SK-N-MC (cell line): ENCODE data around the gene CACNA1C.

Source experiments
- DNase-seq: peaks from one replicate; pipeline ENCODE4 v3.0.0-alpha.2; 2011; ENCODE audit warnings: low read depth, low spot score
- H3K27ac ChIP-seq: fragments of 200-600 bp; sonication (generic); 2 replicates; pipeline ENCODE4 v1.5.1; 2016; ENCODE audit warnings: mixed run types
- H3K36me3 ChIP-seq: fragments of 200-600 bp; sonication (generic); 2 replicates; pipeline ENCODE4 v1.6.1; 2017; ENCODE audit warnings: antibody characterized with exemption, low read length, mixed read lengths; ENCODE audit not compliant: insufficient read depth
- H3K4me3 ChIP-seq: fragments of 200-600 bp; sonication (generic); 2 replicates; pipeline ENCODE4 v1.5.1; 2016
- H3K9ac ChIP-seq: fragments of 200-600 bp; sonication (generic); 2 replicates; pipeline ENCODE4 v1.8.0; 2017; ENCODE audit warnings: mixed run types, mixed read lengths; ENCODE audit not compliant: insufficient read length
- H3K9me3 ChIP-seq: fragments of 200-600 bp; sonication (generic); 2 replicates; pipeline ENCODE4 v1.6.1; 2017; ENCODE audit warnings: low read depth, mild to moderate bottlenecking, antibody characterized with exemption, low read length, moderate library complexity, mixed read lengths
- EZH2 ChIP-seq: fragments of 200-600 bp; sonication (generic); IDR thresholded peaks from one replicate; pipeline ENCODE4 v1.6.1; 2017; ENCODE audit warnings: antibody characterized with exemption
- FOXP2 ChIP-seq: optimal IDR thresholded peaks from 2 replicates; pipeline ENCODE3; 2011; ENCODE audit warnings: mild to moderate bottlenecking, moderate library complexity; ENCODE audit not compliant: insufficient read depth; ENCODE audit errors: extremely low read length, control extremely low read depth
- POLR2AphosphoS5 ChIP-seq: IDR thresholded peaks from 2 replicates; pipeline ENCODE4 v1.6.1; 2012; ENCODE audit warnings: mild to moderate bottlenecking, low read depth, low read length, borderline replicate concordance

The CACNA1C gene

DNA sequence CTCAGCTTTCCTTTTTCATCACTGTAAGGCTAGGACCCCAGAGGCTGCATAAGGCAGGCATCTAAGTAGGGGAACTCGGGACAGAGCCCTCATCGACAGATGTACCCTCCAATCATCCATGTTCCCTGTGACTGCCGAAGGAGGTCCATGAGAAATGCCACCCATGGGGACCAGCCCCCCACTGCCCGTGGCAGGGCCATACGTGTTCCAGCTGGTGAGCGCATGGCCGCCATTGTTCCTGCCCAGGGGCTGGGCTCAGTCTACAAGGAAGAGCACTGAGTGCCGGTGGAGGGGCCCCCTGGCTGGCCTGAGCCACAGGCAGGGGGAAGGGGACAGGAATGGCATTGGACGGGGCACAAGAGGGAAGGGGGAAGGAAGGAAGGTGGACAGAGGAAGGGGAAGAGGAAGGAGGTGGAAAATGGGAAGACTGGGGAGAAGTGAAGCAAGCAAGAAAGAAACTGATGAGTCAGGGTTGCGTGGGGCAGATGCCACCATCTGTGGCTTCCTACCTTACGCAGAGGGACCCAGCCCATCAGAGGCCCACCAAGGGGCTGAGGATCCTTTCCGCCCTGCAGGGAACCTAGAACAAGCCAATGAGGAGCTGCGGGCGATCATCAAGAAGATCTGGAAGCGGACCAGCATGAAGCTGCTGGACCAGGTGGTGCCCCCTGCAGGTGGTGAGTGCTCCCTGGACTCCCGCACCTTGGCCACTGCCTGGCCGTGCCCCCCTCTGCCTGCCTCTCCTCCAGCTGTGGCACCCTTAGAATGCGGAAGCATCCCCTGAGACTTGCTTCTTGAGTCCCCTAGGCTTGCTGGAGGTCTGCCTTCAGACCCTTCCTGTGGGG lies 621.4 kb downstream of the CACNA1C start:
- no peak overlapping the region for H3K27ac ChIP-seq
- no peaks in the 10 kb centered on the region for H3K36me3 ChIP-seq
- TF ChIP-seq FOXP2 (no peak), POLR2AphosphoS5 (no peak), EZH2 (no peak)
- DNase-seq: no peak
- no peaks in the 10 kb centered on the region for H3K9me3 ChIP-seq
- H3K4me3 ChIP-seq: no peak overlapping the region
- H3K9ac ChIP-seq: no peak overlapping the region

DNA sequence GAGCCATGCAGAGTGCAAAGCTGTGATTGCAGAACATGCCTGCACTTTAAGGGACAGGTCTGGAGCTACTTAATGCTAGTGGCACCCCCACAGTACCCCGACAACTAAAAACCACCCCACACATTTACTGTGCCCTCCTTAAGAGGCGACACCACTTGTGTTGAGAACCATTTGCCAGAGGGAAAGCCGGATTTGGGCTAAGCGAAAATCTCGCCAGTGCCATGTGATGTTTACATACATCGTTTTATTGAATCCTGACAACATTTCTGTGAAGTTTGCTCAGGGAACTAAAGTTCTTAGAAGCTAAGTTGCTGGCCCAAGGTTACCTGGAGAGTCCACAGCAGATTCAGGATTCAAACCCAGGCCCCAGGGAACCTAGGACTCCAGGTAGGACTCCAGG lies 623.0 kb downstream of the CACNA1C start:
- TF ChIP-seq POLR2AphosphoS5 (no peak), FOXP2 (no peak), EZH2 (no peak)
- no peak overlapping the region for H3K4me3 ChIP-seq
- no peak overlapping the region for H3K27ac ChIP-seq
- H3K9ac ChIP-seq: no peak overlapping the region
- DNase-seq: no peak
- no peaks in the 10 kb centered on the region for H3K36me3 ChIP-seq
- H3K9me3 ChIP-seq: no peaks in the 10 kb centered on the region

DNA sequence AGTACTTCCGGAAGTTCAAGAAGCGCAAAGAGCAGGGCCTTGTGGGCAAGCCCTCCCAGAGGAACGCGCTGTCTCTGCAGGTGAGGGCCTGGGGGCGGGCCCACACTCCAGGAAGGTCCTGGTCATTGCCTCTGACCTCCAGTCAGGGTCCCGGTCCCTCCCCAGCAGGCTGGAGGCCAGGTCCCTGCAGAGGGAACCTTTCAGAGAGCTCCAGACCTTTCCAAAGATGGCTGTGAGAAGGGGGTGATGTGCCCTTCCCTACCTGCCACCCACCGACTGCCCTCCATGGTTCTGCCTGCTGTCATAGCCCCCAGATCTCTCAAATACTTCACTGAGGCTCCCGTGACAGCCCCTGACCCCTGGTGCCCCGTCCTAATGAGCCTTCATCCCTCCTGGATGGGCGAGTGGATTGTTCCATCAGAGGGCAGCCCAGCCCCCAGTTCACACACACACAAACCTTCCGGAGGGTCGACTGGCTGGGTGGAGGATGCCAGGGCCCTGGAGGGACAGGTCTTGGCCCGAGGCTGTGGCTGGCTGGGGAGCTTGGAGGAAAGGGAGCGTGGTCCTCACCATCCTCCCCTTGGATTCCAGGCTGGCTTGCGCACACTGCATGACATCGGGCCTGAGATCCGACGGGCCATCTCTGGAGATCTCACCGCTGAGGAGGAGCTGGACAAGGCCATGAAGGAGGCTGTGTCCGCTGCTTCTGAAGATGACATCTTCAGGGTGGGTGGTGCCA lies 624.5 kb downstream of the CACNA1C start:
- no peak for DNase-seq
- Histone ChIP-seq H3K9me3 (no peaks in the 10 kb centered on the region), H3K4me3 (no peak overlapping the region), H3K9ac (no peak overlapping the region), H3K27ac (no peak overlapping the region), H3K36me3 (no peaks in the 10 kb centered on the region)
- TF ChIP-seq POLR2AphosphoS5 (no peak), FOXP2 (no peak), EZH2 (no peak)

DNA sequence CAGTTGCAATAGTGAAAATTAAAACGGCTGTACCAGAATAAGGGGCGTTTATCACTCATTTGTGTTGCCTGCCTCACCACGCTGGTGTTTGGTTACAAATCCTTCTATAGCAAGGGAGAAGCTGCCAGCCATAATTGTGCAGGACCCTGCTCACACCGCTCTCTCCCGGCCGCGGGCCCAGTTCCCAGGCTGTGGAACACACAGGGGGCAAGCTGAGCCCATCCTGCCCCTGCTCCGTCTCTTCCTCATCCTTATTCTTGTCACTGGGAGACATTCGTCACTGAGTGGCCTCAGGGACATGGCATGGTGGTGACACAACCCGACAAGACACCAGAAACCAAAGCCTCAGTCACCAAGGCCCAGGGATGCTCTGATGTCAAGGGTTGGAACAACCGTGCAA lies 625.6 kb downstream of the CACNA1C start:
- no peak overlapping the region for H3K9ac ChIP-seq
- no peak for DNase-seq
- no peak overlapping the region for H3K27ac ChIP-seq
- H3K9me3 ChIP-seq: no peaks in the 10 kb centered on the region
- no peak overlapping the region for H3K4me3 ChIP-seq
- TF ChIP-seq FOXP2: no peak
- TF ChIP-seq EZH2: no peak
- no peak for TF ChIP-seq POLR2AphosphoS5
- H3K36me3 ChIP-seq: no peaks in the 10 kb centered on the region

DNA sequence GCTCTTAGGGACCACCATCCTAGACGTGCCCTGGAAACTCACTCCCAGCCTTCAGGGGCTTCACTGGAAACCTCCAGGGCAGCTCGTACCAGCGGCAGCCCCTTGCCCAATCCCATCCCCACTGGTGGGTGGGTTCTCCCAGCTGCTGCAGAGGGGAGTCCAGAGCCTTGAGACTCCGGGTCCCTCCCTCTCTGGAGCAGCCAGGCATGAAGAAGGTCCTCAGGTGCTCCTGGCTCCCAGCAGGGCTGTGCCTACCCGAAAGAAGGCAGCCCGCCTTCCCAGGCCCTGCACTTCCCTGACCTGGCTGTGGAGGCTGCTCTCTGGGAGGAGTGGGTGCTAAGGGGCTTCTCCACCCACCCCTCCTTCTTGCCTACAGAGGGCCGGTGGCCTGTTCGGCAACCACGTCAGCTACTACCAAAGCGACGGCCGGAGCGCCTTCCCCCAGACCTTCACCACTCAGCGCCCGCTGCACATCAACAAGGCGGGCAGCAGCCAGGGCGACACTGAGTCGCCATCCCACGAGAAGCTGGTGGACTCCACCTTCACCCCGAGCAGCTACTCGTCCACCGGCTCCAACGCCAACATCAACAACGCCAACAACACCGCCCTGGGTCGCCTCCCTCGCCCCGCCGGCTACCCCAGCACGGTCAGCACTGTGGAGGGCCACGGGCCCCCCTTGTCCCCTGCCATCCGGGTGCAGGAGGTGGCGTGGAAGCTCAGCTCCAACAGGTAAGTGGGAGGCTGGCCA lies 626.5 kb downstream of the CACNA1C start:
- no peak overlapping the region for H3K9ac ChIP-seq
- no peak overlapping the region for H3K4me3 ChIP-seq
- H3K27ac ChIP-seq: no peak overlapping the region
- no peaks in the 10 kb centered on the region for H3K9me3 ChIP-seq
- no peak for DNase-seq
- no peak for TF ChIP-seq POLR2AphosphoS5
- TF ChIP-seq FOXP2: no peak
- no peak for TF ChIP-seq EZH2
- no peaks in the 10 kb centered on the region for H3K36me3 ChIP-seq

DNA sequence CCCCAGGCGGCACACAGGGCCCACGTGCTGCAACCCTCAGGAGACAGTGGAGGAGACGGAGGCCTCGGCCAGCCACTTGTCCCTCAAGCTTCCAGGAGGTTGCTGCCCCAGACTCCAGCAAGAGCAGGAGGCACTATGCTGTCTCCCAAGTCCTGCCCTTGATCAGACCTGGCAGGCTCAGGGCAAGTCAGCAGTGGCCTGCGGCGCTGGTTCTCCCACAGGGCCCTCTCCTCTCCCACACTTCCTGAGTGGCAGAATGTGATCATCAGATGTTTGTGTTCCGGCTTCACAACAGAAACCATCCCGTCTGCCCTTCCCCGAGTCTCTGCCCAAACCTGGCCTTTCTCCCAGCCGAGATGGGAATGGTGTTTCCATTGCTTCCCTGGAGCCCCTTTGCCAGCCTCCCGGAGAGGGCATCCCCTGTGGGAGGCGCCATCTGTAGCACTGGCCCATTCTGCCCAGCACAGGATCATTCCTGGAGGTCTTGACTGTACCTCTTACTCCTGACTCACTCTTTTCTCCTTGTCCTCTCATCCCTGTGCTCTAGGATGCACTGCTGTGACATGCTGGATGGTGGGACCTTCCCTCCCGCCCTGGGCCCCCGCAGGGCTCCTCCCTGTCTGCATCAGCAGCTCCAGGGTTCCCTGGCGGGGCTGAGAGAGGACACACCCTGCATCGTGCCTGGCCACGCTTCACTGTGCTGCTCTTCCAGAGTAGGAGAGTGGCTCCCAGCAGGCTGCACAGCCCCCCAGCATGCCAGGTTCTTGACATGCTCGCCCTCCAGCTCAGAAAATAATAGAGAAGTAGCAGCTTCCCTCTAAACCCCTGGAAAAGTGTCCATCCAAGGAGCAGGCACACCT lies 627.3 kb downstream of the CACNA1C start:
- Histone ChIP-seq H3K36me3 (no peaks in the 10 kb centered on the region), H3K9me3 (no peaks in the 10 kb centered on the region), H3K27ac (no peak overlapping the region)

DNA sequence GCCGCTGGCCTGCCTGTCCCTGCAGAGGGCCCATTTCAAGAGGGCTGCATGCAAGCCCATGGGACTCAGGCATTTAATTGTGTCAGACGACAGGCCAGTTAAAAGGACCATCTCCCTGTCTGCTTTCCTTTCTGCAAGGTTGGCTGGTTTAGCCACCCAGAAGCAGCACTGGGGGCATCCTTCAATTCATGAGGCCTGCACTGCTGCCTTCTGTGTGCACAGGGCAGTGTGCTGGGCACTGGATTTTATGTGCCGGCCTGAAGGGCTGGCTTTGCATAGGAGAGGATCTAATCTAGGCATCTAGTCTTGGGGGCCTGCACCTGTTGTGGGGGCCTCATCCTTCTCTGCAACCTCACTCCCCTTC lies 627.9 kb downstream of the CACNA1C start:
- Histone ChIP-seq H3K9ac (no peak overlapping the region), H3K36me3 (no peaks in the 10 kb centered on the region), H3K27ac (no peak overlapping the region), H3K4me3 (no peak overlapping the region), H3K9me3 (no peaks in the 10 kb centered on the region)
- DNase-seq: no peak
- TF ChIP-seq EZH2 (no peak), POLR2AphosphoS5 (no peak), FOXP2 (no peak)

More for the DNA sequence above, 627.3 kb downstream of the CACNA1C start:
- TF ChIP-seq EZH2 (no peak), POLR2AphosphoS5 (no peak), FOXP2 (no peak)
- H3K4me3 ChIP-seq: no peak overlapping the region
- H3K9ac ChIP-seq: no peak overlapping the region
- no peak for DNase-seq
